KOPT-K1 (cell line): ENCODE results near the gene ADAMTS15.

ENCODE experiments used
- H3K27ac ChIP-seq: fragments of 200-600 bp; sonication (generic); 2 replicates; pipeline ENCODE4 v1.5.1; 2016; ENCODE audit warnings: antibody characterized with exemption, mild to moderate bottlenecking, low read depth, low read length; ENCODE audit not compliant: poor library complexity, severe bottlenecking
- H3K36me3 ChIP-seq: fragments of 200-600 bp; sonication (generic); 2 replicates; pipeline ENCODE4 v1.5.1; 2017; ENCODE audit warnings: antibody characterized with exemption, mild to moderate bottlenecking, low read length, moderate library complexity; ENCODE audit not compliant: insufficient read depth
- H3K9me3 ChIP-seq: fragments of 200-600 bp; sonication (generic); 2 replicates; pipeline ENCODE4 v1.5.1; 2017; ENCODE audit warnings: antibody characterized with exemption, low read length, mild to moderate bottlenecking; ENCODE audit not compliant: insufficient read depth, poor library complexity, severe bottlenecking

The ADAMTS15 gene

DNA sequence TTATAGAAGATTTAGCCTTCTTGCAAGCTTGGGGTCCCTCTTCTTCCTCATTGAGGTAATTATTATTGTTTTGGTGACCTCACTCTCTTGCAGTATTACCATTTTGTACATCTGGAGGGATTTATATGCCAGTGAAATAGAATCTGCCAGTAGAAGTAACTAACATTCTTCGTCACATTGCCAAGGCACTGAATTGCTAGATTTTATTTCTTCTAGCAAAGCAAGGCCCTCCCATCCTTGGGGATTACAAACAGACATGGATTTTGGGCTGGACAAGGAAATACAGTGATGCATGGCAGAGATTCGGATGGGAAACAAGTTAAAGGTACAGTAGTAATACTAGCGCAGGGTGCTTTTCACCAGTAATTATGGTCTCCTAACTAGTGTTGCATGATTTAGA, 7.8 kb downstream of the ADAMTS15 start:
- no peaks in the 10 kb centered on the region for H3K36me3 ChIP-seq
- H3K9me3 ChIP-seq = no peaks in the 10 kb centered on the region
- H3K27ac ChIP-seq = no peak overlapping the region

GRCh38 chr11:130457623-130458409, 9.4 kb downstream of the ADAMTS15 start:
- Histone ChIP-seq H3K9me3 (no peaks in the 10 kb centered on the region), H3K27ac (no peak overlapping the region), H3K36me3 (no peaks in the 10 kb centered on the region)

- Histone ChIP-seq H3K27ac (no peak overlapping the region), H3K36me3 (no peaks in the 10 kb centered on the region), H3K9me3 (no peaks in the 10 kb centered on the region)
Measured at GRCh38 chr11:130458410-130458729, 9.9 kb downstream of the ADAMTS15 start.

DNA sequence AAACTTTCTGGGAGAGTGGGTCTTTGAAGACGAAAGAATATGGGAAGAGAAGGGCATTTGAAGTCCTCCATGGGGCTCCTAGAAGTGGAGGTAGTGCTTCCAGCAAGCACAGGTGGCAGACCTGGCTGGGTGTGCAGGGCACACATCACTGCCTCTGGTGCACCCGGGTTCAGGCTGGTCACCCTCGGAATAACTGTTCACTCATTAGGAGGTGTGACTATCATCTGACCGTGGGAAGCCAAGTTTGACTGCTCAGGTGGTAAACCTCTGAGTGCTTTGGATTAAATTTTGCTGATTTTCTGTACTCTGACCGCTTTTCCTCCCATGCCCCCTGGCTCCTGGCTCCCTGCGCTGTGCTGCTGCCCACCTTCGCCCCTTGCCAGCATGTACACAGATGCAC, 11.1 kb downstream of the ADAMTS15 start:
- H3K27ac ChIP-seq = no peak overlapping the region
- H3K9me3 ChIP-seq = no peaks in the 10 kb centered on the region

DNA sequence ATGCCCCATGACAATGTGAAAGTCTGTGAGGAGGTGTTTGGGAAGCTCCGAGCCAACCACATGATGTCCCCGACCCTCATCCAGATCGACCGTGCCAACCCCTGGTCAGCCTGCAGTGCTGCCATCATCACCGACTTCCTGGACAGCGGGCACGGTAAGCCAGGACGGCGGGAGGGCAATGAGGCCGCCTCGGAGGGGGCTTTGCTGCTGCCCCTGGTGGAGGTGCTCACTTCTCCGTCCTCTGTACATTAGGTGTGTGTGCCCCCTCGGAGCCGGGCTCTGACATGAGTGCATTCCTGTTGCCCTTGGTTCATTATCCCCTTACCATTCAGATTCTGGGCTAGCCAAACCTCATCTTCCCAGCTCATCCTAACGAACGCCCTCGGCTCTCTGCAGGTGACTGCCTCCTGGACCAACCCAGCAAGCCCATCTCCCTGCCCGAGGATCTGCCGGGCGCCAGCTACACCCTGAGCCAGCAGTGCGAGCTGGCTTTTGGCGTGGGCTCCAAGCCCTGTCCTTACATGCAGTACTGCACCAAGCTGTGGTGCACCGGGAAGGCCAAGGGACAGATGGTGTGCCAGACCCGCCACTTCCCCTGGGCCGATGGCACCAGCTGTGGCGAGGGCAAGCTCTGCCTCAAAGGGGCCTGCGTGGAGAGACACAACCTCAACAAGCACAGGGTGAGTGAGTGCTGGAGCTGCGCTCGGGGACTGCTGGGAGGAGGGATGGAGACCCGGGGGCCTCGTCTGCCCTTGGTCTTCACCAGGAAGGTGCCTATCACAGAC, 13.8 kb downstream of the ADAMTS15 start:
- no peak overlapping the region for H3K27ac ChIP-seq
- no peaks in the 10 kb centered on the region for H3K36me3 ChIP-seq

More for the DNA sequence above, 11.1 kb downstream of the ADAMTS15 start:
- no peaks in the 10 kb centered on the region for H3K36me3 ChIP-seq

GRCh38 chr11:130462931-130463330, 14.5 kb downstream of the ADAMTS15 start:
- H3K27ac ChIP-seq = no peak overlapping the region
- no peaks in the 10 kb centered on the region for H3K36me3 ChIP-seq
- no peaks in the 10 kb centered on the region for H3K9me3 ChIP-seq

More for the DNA sequence above, 13.8 kb downstream of the ADAMTS15 start:
- H3K9me3 ChIP-seq = no peaks in the 10 kb centered on the region

DNA sequence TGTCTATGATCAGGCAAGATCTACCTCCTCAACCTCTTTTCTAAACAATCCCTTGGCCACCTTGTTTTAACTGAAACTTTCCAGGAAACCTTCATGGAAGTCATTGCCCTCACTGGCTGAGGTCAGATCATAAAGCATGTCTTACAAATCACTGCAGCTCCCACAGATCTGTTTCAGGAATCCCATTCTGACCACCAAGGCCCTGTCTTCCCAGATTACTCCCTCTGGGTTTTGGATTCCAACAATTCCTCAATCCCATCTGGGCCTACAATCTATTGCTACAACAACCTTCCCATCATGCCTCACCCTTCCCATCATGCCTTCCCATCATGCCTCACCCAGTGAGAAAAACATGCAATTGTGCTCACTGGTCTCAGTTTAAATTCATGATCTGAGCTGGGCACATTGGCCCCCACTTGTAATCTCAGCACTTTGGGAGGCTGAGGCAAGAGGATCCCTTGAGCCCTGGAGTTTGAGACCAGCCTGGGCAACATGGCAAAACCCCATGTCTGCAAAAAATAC, 15.9 kb downstream of the ADAMTS15 start:
- Histone ChIP-seq H3K9me3 (no peaks in the 10 kb centered on the region), H3K36me3 (no peaks in the 10 kb centered on the region), H3K27ac (no peak overlapping the region)

GRCh38 chr11:130465263-130465662, 16.8 kb downstream of the ADAMTS15 start:
- no peak overlapping the region for H3K27ac ChIP-seq
- H3K9me3 ChIP-seq = no peaks in the 10 kb centered on the region
- no peaks in the 10 kb centered on the region for H3K36me3 ChIP-seq

GRCh38 chr11:130467116-130467900, 18.9 kb downstream of the ADAMTS15 start:
- no peaks in the 10 kb centered on the region for H3K36me3 ChIP-seq
- no peak overlapping the region for H3K27ac ChIP-seq
- H3K9me3 ChIP-seq = no peaks in the 10 kb centered on the region

GRCh38 chr11:130469181-130469580, 20.7 kb downstream of the ADAMTS15 start:
- H3K9me3 ChIP-seq = no peaks in the 10 kb centered on the region
- H3K36me3 ChIP-seq = no peaks in the 10 kb centered on the region
- H3K27ac ChIP-seq = no peak overlapping the region

GRCh38 chr11:130470832-130471706, 22.6 kb downstream of the ADAMTS15 start:
- H3K9me3 ChIP-seq = no peaks in the 10 kb centered on the region
- no peaks in the 10 kb centered on the region for H3K36me3 ChIP-seq
- no peak overlapping the region for H3K27ac ChIP-seq

- Histone ChIP-seq H3K36me3 (no peaks in the 10 kb centered on the region), H3K27ac (no peak overlapping the region), H3K9me3 (no peaks in the 10 kb centered on the region)
Measured at GRCh38 chr11:130471731-130472433, 23.4 kb downstream of the ADAMTS15 start.

DNA sequence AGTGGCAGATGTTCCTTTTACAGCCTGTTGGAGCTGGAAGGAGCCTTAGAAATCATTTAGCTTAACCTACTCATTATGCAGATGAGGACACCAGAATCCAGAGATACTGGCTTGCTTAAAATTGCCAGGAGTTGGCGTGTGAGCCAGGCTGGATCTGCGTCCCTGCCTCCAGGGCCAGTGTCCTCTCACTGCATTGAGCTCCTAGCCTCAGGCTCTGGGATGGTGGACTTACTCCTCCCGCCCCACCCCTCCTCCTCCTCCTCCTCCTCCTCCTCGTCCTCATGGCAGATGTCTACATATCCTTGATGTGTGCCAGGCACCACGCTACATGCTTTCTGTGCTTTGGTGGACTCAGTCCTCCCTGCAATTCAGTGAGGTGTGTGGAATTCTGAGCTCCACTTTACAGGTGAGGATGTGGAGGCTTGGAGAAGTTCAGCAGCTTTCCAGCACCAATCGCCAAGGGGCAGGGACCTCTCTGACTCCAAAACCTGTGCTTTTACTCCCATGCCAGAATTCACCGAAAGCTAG, 24.1 kb downstream of the ADAMTS15 start:
- Histone ChIP-seq H3K27ac (no peak overlapping the region), H3K36me3 (no peaks in the 10 kb centered on the region), H3K9me3 (no peaks in the 10 kb centered on the region)
